OCI-LY1 (cell line): Measurements from ENCODE around the gene CHMP3.

Experiments
- CTCF ChIP-seq: fragments of 200-600 bp; sonication (generic), shearing (Covaris generic); IDR thresholded peaks from 2 replicates; pipeline ENCODE4 v1.5.1; 2017; ENCODE audit warnings: mild to moderate bottlenecking, antibody characterized with exemption, low read length, moderate library complexity, mixed read lengths
- EZH2 ChIP-seq: fragments of 200-600 bp; sonication (generic), shearing (Covaris generic); IDR thresholded peaks from 2 replicates; pipeline ENCODE4 v1.8.0; 2017; ENCODE audit warnings: borderline replicate concordance, mixed run types, mild to moderate bottlenecking, antibody characterized with exemption, low read length, moderate library complexity, mixed read lengths

GRCh38 chr2:86468162-86469033 is 94.8 kb downstream of the CHMP3 start:
- no peak for TF ChIP-seq CTCF
- no peak for TF ChIP-seq EZH2
